GM18867 (cell line): ENCODE results near the gene FAAP100.
A peak's percentile ranks its signal among the peaks of the same experiment; 100 is the strongest.

Experiments used
- ATAC-seq: cut with Tn5 transposase; IDR thresholded peaks from one replicate; pipeline ENCODE4 v1.9.1; 2021; ENCODE audit warnings: mild to moderate bottlenecking, moderate library complexity; ENCODE audit not compliant: unreplicated experiment

Gene FAAP100

DNA sequence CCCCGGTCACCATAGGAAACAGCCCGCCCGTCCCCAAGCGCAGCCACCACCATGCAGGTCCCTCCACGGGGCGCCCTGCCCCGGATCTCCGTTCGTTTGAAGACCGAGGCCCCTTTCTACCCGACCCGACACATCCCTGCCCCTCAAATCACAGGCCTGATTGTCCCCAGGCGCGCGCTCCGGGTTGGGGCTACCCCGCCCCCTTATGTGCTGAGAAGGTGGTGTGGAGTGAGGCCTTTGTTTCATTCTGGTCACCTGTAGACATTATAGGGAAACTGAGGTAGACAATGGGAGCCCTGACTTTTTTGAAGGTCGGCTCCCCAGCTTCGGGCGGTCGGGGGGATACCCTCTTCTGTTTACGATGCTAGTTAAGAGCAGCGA is 38.8 kb downstream of the FAAP100 start:
- ATAC-seq: peak; percentile 3

DNA sequence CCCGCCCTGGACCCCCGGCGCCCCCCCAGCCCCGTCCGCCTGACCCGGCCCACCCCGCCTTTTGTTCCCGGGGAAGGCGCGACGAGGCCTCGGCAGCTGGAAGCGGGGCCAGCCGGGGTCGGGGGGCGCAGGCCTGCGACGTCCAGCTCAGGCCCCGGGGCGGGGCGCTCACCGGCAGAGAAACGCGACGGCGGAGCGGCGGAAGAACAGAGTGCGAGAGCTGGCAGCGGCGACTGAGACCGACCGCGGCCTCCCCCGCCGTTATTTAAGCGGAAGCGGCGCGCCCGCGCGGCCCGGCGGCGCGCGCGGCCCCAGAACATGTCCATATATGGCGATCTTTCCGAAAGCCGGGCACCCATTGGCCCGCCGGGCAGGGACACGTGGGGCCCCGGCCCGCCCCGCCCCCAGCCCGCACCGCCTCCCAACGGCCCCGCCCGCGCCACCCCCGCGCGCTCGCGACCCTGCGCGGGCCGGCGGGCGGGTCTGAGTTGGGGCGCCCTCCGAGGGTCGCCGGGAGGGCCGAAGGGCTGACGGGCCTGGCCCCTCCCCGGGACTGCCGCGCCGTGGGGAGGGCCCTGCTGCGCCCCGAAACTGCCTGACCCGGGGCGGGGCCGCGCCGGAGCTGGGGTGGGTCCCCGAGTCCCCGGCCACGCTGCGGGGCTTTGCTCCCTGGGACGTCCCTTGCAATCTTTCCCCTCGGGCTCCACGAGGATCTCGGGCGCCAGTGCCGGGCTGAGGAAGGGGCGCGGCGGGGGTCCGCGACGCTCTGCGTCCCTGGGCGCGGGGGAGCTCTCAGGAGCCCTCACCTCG is 39.4 kb downstream of the FAAP100 start, which contains the start of gene ACTG1:
ACTG1 (minus strand) TSS at position 238 of the 810 bp plus-strand sequence. CDS start 445 bp downstream, outside the sequence.
- ATAC-seq: peak; percentile 51

DNA sequence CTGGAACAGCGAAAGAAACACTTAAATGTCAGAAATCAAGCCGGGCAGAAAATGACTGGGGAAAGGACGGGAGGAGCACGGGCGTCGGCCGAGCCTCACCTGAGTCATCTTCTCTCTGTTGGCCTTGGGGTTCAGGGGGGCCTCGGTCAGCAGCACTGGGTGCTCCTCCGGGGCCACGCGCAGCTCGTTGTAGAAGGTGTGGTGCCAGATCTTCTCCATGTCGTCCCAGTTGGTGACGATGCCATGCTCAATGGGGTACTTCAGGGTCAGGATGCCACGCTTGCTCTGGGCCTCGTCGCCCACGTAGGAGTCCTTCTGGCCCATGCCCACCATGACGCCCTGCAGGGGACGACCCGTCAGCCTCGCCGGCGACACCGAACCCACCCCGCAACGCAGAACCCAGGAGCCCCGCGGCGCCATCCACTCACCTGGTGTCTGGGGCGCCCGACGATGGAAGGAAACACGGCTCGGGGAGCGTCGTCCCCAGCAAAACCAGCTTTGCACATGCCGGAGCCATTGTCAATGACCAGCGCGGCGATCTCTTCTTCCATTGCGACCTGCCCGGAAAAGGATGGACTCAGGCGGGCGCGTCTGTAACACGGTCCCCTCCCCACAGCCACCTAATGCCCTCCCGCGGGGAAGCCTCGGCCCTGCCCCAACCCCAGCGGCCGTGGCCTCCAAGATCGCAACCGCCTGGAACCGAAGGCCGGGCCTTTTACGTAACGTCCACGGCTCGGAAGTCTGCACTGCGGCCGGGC is 40.2 kb downstream of the FAAP100 start:
- ATAC-seq: no peak

DNA sequence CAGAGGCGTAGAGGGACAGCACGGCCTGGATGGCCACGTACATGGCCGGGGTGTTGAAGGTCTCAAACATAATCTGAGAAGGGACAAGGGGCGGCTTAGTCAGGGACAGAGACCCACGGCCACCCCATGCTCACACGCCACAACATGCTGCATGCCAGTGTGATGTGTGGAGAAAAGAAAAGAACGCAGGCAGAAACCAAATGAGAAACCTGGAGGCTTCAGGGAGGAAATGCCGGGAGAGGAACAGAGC is 40.7 kb downstream of the FAAP100 start:
- no peak for ATAC-seq

DNA sequence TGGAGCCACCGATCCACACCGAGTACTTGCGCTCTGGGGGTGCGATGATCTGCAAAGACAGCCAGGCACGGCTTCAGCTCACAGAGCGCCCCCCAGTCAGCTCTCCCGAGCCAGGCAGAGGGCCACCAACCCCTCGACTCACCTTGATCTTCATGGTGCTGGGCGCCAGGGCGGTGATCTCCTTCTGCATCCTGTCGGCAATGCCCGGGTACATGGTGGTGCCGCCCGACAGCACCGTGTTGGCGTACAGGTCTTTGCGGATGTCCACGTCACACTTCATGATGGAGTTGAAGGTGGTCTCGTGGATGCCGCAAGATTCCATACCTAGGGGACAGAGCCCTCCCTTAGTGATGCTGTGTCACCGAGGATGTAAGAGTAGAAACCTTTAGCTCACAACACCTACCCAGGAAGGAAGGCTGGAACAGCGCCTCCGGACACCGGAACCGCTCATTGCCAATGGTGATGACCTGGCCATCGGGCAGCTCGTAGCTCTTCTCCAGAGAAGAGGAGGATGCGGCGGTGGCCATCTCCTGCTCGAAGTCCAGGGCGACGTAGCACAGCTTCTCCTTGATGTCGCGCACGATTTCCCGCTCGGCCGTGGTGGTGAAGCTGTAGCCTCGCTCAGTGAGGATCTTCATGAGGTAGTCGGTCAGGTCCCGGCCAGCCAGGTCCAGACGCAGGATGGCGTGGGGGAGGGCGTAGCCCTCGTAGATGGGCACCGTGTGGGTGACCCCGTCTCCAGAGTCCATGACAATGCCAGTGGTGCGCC is 41.2 kb downstream of the FAAP100 start:
- ATAC-seq: no peak

DNA sequence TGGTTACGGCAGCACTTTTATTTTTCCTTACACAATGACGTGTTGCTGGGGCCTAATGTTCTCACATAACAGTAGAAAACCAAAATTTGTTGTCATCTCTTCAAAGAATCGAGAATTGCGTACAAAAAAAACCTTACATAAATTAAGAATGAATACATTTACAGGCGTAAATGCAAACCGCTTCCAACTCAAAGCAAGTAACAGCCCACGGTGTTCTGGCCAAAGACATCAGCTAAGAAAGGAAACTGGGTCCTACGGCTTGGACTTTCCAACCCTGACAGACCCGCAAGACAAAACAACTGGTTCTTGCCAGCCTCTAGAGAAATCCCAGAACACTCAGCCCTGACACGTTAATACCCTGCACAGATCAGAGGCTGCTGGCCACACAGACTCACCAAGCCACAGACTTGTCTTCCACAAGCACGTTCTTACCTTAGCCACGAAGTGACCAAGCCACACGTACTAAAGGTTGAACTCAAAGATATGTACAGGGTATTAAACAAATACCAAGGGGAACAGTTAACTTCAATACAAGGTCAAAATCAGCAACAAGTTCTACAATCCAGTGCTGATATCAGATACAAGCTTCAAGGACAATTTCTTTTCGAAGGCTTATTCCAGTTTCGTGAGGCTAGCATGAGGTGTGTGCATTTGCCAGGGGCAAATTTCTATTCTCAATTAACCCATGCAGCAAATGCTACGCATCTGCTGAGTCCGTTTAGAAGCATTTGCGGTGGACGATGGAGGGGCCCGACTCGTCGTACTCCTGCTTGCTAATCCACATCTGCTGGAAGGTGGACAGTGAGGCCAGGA is 42.0 kb downstream of the FAAP100 start:
- no peak for ATAC-seq

DNA sequence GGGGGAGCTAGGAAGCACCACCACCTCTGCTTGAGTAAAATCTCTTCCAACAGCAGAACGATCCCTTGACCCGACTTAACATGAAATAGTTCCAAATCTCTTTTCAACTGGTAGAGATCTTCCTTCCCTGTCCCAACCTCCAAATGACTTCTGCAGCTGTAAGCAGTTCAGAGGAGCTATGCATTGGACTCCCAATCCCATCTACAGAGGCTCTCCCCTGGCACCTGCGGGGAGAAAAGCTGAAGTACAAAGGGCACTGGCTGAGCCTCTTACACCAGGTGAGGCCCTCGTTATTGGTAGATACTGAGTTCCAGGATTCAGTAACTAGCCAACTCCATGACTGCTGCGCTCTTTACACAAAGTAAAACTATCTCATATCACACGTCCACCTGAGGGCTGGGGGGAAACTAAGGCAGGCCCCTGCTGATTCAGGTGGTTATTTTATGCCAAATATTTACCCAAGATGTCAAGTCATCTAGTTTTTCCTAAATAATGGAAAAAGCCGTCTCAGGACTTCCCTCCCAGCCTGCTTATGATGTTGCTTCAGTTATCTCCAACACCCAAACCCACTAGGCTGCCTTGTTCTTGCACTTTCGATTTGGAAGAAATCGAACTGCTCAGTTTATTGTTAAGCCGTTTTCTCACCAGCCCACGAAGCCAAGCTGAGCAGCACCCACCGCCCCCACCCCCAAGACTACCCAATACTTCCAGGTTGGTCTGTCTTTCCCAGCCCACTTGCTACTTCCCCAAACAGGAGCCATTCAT is 42.8 kb downstream of the FAAP100 start:
- ATAC-seq: no peak

DNA sequence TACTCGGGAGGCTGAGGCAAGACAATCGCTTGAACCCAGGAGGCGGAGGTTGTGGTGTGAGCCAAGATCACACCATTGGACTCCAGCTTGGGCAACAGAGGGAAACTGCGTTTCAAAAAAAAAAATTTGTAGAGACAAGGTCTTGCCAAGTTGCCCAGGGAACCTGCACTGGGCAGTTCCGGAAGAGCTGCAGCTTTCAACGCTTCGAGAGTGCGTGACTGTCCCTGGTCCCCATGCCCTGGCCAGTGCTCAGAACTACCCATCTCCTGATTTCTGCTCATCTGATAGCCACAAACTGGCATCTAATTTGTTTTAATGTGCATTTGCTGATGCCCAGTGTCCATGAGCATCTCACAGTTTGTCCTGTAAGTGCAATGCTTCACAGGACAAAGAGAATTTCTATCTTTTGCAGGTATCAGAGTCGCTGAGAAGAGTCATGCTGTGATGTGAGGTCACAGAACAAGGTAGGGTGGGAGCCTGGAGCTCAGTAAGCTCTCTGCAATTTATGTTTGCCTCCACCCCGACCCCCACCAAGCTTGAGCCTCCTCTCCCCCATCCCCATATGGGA is 43.4 kb downstream of the FAAP100 start:
- ATAC-seq: no peak

DNA sequence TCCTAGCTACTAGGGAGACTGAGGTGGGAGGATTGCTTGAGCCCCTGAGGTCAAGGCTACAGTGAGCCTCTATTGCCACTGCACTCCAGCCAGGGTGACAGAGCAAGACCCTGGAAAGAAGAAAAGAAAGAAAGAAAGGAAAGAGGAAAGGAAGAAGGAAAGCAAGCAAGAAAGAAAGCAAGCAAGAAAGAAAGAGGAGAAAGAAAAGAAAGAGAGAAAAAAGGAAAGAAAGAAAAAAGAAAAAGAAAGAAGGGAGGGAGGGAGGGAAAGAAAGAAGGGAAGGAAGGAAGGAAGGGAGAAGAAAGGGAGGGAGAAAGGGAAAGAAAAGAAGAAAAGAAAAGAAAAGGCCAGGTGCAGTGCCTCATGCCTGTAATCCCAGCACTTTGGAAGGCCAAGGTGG is 48.5 kb downstream of the FAAP100 start:
- no peak for ATAC-seq

DNA sequence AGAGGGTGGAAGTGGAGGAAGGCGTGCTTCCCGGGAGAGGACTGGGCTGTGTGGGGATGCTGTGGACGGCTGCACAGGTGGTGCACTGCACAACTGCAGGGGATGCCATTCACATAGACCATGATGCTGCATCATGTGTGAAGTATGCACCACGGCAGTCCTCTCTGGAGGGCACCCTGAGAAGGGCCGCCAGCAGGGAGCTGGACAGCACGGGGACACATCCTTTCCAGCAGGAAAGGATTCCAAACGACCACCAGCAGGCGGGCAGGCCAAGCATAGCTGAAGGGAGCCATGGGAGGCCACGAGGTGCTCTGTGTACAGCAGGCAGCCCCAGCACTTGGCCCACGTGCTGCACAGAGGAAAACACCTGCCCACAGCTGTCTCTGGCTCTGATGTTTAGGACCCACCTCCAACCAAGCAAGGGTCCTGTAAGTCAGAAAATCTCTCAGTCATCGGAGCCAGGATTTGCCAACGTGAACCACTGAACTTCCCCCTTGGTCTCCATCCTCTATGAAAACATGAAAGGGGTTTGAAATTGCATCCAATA is 49.6 kb downstream of the FAAP100 start:
- ATAC-seq: no peak

DNA sequence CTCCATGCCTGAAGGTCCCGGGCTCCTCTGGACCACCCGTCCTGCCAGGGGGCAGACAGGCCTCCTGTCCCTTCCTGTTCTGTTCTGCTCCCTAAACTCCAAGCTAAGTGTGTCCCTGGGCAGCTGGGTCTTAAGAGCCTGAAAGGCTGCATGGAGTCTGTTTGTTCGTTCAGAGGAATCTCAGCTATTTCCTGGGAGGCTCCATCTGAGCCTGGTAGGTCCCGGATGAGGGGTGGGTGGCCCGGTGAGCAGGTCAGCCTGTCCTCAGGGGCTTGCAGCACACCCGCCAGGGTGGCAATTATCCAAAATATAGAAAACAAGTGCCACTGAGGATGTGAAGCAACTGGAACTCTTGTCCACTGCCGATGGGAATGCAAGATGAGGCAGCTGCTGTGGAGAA is 52.1 kb downstream of the FAAP100 start:
- no peak for ATAC-seq

DNA sequence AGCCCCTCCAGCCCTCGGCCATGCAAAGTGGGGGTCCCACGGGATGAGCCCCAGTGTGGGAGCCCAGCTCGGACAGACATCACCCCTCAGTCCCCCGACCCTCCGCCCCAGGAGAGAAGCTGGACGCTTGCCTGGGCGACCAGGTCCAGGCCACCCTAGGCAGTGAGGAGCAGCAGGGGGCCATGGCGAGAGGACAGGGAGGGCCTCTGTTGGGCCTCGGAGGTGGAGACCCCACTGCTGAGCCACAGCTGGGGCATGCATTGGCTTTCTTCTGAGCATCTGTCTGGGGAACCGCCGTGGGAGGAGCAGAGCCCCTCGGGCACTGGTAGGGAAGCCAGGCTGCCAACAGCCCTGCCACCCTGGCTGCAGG is 52.6 kb downstream of the FAAP100 start:
- ATAC-seq: no peak

DNA sequence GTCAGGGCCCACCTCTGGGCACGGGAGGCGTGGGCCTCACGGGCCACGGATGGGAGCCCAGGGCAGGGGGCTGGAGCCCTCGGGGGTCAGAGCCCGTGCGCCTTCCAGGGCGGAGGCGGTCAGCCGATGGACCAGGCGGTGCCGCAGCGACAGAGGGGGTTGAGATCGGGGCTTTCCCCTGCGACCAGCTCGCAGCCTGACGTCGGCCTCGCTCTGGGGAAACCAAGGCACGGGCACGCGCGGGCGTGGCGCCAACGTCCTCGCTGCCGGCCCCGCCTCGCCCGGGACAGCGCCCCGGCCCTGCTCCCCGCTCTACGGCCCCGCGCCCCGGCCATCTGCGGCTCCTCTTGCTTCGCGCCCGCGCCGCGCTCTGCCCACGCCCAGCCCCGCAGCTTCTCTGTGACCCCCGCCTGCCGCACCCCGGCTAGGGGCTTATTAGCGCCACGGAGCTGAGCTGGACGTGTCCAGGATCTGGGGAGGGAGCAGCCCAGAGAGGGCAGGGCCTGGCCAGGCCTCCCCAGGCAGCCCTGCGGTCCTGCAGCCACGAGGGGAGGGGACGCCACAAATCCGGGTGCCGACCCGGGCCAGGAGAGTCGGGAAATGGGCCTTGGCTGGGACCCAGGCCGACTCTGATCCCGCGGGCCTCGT is 53.1 kb downstream of the FAAP100 start:
- ATAC-seq: no peak

DNA sequence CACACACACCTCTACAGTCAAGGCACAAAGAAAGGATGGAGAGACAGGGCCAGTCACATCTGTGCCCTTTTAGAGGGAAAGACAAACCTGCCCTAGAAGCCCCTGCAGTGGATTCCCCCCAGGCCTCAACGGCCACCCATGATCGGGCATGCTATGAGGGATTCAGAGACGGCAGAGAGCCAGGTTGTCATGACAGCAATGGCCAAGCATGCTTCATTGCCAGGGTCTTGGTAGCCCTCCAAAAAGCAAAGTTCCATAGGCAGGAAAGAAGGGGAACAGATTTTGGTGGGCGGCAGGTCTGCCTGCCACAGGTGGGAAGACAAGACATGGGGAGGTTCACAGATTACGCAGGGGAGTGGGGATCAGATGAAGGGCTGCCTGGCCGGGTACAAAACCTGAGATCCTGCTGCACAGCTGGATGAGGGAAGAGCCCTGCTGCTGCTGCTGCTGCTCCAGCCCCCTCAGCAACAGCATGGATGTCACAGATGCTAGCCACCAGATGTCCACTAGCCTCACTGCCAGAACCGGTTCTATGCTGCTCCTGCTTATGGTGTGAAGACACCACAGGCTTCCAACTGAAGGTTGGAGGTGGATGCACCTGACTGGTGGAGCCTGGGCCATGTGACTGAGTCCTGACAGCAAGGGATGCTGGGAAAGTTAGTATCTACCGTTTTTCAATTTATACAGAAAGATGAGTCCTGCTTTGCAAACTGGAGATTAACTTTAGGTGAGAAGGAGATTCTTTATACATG is 57.4 kb downstream of the FAAP100 start:
- no peak for ATAC-seq

DNA sequence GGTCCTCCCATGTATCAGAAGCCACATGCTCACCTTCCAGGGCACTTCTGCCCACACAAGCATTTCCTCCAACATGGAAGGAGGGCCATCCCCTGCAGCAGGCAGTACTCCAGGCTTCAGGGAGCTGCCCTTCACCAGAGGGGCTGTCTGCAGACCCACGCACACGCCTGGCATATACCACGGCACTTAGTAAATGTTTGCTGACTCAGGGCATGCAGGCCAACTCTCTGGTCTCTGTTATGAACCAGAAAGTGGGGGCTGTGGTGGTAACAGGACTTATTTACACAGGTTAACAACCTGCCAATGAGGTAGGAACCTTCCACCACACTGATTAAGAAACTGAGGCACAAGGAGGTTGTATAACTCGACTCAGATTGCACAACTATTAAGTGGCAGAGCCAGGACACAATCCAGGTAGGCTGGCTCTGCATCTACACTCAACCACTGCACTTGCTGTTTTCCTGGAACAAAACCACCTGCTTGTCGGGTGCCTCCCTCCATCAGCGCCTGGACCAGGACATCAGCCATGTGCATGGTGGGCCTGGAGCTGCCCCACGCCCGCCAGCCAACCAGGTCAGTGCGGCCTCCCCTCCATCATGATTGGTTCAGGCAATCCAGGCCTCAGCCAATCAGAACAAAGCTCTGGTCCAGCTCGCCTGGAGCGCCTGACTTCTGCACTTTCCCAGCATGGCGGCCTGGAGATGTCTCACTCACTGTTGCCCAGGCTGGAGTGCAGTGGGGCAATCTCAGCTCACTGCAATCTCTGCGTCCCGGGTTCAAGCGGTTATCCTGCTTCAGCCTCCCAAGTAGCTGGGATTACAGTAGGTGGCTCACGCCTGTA is 58.7 kb downstream of the FAAP100 start:
- ATAC-seq: no peak

DNA sequence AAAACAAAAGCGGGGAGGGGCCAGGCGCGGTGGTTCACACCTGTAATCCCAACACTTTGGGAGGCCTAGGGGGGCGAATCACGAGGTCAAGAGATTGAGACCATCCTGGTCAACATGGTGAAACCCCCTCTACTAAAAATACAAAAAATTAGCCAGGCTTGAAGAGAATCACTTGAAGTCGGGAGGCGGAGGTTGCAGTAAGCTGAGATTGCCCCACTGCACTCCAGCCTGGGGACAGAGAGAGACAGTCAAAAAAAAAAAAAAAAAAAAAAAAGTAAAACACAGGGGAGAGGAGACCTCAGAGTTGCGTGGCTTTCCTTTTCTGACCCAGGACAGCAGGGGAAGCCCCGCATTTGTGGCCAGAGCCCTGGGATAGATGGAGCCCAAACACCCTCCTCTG is 59.4 kb downstream of the FAAP100 start:
- ATAC-seq: no peak

DNA sequence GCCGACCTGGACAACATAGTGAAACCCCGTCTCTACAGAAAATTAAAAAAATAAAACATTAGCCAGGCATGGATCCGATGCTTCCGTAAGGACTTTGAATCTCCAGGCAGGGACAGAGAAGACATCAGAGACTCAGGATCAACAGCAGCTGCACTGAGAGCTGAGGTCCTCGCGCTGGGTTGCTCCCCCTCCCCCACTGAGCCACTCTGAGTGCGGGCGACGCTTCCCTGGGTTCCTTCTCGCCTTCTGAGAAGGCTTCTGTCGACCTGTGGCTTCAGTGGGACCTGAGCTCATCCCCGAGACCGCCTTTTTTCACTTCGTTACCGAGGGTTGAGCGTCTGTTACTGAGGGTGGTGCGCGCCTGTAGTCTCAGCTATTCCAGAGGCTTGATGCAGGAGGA is 60.0 kb downstream of the FAAP100 start:
- no peak for ATAC-seq

DNA sequence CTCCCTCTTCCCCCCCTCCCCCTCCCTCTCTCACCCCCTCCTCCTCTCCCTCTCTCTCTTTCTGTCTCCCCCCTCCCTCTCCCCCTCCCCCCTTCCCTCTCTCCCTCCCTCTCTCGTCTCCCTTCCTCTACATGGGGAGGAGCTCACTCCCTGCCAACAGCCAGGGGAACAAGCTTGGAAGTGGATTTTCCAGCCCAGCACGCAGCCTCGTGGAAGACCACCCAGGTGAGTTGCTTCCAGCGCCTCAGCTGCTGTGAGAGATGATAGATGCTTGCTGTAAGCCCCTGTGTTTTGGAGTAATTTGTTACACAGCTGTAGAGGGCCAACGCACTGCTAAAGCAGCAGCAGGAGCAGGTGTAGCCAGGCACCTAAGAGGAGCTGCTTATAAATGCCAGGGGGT is 60.4 kb downstream of the FAAP100 start:
- ATAC-seq: no peak
